H1 (cell line): ENCODE data around the gene P2RY8.

Experiments
- POLR2A ChIP-seq, 2 experiments: IDR thresholded peaks; 1 replicate in 1 of 2; 2 replicates in 1 of 2; pipeline ENCODE4 v1.6.1; 2011; ENCODE audit warnings: low read depth in 2 of 2, low read length in 2 of 2, mild to moderate bottlenecking in 2 of 2; ENCODE audit errors: control extremely low read depth in 1 of 2
- TF ChIP-seq, protein P1 (sequence below): IDR thresholded peaks from 2 replicates; pipeline ENCODE4 v1.6.1; 2012; ENCODE audit warnings: inconsistent platforms

DNA sequence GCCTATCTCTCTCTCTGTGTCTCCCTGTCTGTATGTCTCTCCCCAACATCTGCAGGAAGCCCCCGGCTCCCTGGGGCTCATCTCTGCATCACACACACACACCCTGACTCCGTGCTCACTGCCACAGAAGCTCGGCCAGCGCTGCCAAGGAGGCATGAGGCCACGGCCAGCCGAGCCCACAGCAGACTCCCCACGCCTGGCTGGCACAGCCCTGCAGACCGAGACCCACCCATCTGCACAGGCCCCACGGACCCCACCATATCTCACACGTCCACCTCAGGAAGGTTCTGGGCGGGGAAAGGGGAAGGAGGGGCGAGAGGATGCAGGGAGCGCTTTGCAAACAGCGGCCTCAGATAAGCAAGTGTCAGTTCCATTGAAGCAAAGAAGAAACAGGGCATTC lies 116.6 kb downstream of the P2RY8 start:
- no peak for TF ChIP-seq POLR2A (IDR thresholded peaks at IDR 0.05; ENCODE audit: control extremely low read depth in 1 of 2, low read depth in 2 of 2, low read length in 2 of 2)
- TF ChIP-seq, protein P1, sequence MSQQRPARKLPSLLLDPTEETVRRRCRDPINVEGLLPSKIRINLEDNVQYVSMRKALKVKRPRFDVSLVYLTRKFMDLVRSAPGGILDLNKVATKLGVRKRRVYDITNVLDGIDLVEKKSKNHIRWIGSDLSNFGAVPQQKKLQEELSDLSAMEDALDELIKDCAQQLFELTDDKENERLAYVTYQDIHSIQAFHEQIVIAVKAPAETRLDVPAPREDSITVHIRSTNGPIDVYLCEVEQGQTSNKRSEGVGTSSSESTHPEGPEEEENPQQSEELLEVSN, result no peak
